WI38 (cell line): Measurements from ENCODE around the gene KRT80.

Source experiments
- H3K4me3 ChIP-seq: 2 replicates; pipeline ENCODE4 v1.5.1; 2011; ENCODE audit warnings: low read depth, mild to moderate bottlenecking, control low read depth, low read length
- CTCF ChIP-seq: IDR thresholded peaks from 2 replicates; pipeline ENCODE4 v1.5.1; 2012; ENCODE audit warnings: low read depth, mild to moderate bottlenecking, control low read depth, low read length

KRT80 gene

DNA sequence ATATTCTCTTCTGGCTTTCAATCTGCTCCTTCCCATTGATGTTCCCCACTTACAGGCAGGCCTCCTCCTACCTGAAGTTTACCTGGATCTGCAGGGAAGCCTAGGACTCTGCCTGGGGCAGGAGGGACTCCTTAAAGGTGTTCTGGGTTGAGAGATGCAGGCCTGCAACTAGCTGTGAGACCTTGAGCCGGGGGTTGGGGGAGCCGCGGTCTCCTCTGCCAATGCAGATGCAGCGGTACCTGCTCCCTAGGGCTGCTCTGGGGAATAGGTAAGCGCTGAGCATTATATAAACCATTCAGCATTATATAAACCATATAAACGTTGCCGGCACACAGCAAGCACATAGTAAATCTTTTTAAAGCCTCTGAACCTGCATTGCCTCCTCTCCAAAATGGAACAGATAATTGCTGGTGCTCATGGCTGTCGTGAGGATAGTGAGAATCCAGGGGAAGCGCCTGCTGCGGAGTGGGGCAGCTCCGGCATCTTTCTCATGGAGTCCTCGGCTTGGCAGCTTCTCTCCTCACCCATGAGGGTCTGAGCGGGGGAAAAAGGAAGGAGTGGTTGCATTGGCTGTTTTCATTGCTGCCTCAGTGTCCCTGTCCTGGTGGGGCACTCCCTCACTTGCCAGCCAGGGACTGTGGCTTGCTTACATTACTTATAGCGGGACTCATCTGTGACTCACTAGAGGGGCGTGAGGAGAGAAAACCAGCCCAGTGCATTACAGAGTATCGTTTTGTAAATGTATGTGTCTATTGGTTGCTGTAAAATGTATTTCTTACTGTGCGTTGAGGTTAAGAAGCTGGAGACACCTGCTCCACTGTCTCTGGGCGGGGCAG is 12.5 kb upstream of the KRT80 start:
- no peak overlapping the region for H3K4me3 ChIP-seq
- TF ChIP-seq CTCF: no peak

DNA sequence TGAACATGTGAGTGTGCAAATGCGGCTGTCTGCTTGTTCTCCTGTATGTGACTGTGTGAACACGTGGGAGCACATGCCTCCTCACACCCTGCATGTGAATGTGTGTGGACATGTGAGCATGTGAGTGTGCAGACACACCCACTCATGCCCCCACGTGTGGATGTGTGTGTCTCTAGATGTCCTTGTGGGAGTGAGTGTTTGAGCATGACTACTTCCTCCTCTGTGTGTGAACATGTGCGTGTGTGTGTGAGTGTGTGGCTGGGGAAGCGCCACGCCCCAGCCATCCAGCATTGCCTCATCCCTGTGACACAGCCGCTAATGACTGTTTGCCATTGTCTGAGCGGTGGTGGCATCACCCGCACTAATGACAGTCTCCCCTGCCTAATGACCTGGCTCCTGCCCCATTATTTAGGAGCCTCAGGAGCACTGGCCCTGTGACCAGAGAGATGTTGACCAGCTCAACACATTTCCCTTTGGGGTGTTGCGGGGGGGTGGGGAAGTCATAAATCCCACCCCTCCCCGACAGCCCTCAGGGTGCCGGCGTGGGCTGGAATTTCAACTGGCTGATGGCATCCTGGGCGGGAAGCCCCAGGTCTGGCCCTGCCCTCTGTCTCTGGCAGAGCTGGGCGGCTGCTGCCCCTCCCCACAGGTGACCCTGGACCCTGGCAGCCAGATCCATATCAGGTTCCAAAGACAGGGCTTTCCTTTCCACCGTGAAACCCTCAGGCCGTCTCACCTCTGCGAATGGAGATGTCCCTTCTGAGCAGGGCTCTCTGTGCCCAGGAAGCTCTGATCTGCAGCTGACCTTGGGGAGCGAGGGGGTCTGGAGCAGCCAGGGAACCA is 11.5 kb upstream of the KRT80 start:
- no peak overlapping the region for H3K4me3 ChIP-seq

GRCh38 chr12:52202361-52203078 is 10.7 kb upstream of the KRT80 start:
- H3K4me3 ChIP-seq: no peak overlapping the region
- TF ChIP-seq CTCF: no peak

More for the DNA sequence above, 11.5 kb upstream of the KRT80 start:
- TF ChIP-seq CTCF: no peak

DNA sequence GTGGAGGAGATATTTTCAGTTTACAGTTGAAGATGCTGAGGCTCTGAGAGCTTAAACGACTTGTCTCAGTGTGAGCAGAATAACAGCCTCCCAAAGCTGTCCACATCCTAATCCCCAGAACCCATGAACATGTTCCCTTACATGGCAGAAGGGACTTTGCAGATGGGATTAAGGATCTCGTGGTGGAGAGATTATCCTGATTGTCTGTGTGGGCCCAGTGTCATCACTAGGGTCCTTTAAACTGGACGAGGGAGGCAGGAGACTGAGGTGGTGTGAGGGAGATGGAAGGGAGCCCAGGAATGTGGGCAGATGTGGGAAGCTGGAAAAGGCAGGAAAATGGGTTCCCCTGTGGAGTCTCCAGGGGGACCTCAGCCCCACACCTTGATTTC is 9.6 kb upstream of the KRT80 start:
- TF ChIP-seq CTCF: no peak
- no peak overlapping the region for H3K4me3 ChIP-seq

- TF ChIP-seq CTCF: no peak
Observed at GRCh38 chr12:52200781-52201450, 9.1 kb upstream of the KRT80 start.

GRCh38 chr12:52200086-52200780 is 8.4 kb upstream of the KRT80 start:
- TF ChIP-seq CTCF: no peak
- H3K4me3 ChIP-seq: no peak overlapping the region

More at GRCh38 chr12:52200781-52201450, 9.1 kb upstream of the KRT80 start:
- no peak overlapping the region for H3K4me3 ChIP-seq
